Measurements from ENCODE around the gene AIP. TPM values are rescaled to one million over a fixed set of nuclear protein-coding genes. Genes with fewer than 3 reads are reported as not detected.
"Not testable (repeated sequence)": the region's sequence is repeated elsewhere in the genome, so short reads cannot be mapped to it uniquely, and the experiment has no call there.

The AIP gene
- total RNA-seq, 2 donors from 2014 or later, result 172 to 184 TPM

DNA sequence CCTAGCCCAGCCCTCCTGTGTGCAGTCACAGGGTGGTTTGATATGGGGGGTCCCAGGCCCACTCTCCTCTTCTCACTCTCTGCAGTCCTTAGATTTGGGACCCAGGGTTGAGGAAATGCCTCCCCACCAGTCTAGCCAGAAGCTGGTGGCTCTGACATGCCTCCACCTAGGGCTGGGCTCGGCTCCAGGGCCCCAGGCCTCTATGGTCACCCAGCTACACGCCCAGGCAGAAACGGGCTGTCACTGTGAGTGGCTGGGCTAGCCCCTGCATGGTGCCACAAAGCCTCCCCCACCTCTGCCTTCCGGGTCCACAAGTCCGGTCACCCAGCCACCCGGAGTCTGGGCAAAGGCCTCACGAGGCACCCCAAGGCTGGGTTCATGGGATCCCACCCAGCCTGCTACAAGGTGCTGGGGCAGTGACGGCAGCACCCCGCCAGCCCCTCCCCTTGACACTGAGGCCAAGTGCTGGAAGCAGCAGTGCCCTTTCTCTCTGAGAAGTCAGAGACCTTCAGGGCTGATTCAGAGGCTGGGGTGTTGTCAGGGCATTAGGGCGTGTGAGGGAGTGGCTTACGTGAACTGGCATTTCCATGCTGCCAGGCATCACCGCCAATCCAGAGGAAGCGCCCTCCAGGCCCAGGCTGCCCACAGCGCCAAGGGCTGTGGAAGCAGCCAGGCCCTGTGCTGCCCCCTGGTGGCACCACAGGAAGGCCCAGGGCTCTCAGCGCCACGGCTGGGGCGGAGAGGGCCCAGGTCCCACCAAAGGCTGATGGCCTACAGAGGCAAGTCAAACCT is 23.0 kb downstream of the AIP start:
- DNase-seq (peak; percentile 95 to 96), ATAC-seq (replicated peaks in 1 of 2) (peak; percentile 60 to 65)
- Mint-ChIP-seq H3K36me3 (ENCODE audit: insufficient read depth in 2 of 2) (peaks cover 6 to 9% of the 10 kb centered on the region in 2 donors), H3K9me3 (no peaks in the 10 kb centered on the region), H3K27ac (peak overlapping the region; percentile 95), H3K4me1 (ENCODE audit: low read depth) (peaks cover 45% of the 10 kb centered on the region), H3K4me3 (peak overlapping the region; percentile 91 to 99), H3K27me3 (ENCODE audit: low read depth) (peaks cover 3% of the 10 kb centered on the region)

DNA sequence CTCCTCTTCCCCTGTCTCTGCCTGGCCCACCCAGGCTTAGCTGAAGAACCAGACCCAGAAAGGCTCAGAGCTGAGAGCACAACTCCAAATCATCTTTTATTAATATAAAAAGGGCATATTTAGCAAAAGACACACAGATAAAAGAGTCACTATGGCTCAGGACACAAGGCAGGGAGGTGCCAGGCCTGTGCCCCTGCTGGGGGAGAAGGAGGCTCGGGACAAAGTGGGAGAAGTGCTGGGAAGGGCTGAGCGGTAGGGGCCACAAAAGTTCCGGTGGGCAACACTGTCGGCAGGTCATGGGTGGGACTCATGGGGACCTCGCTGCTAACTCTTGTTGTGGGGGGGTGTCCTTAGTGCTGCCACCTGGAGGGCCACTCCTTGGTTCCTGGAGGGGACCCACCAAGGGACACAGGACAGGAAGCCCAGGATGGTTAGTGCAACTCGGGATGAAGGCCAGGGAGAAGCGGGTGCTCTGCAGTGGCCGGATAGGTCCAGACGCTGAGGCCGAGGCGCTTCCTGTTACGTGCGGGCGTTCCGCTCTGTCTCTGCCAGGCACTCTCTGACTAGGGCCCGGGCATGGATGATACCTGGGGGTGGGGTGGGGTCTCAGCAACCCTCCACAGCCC is 23.7 kb downstream of the AIP start:
- H3K4me1 Mint-ChIP-seq (ENCODE audit: low read depth), result peaks cover 38% of the 10 kb centered on the region
- peak overlapping the region; percentile 91 to 99 for H3K4me3 Mint-ChIP-seq
- H3K9me3 Mint-ChIP-seq, result no peaks in the 10 kb centered on the region
- ATAC-seq (replicated peaks in 1 of 2), result no peak
- peaks cover 4 to 6% of the 10 kb centered on the region in 2 donors for H3K36me3 Mint-ChIP-seq (ENCODE audit: insufficient read depth in 2 of 2)
- peaks cover 8% of the 10 kb centered on the region for H3K27me3 Mint-ChIP-seq (ENCODE audit: low read depth)
- H3K27ac Mint-ChIP-seq, result peak overlapping the region; percentile 80
- no peak for DNase-seq

DNA sequence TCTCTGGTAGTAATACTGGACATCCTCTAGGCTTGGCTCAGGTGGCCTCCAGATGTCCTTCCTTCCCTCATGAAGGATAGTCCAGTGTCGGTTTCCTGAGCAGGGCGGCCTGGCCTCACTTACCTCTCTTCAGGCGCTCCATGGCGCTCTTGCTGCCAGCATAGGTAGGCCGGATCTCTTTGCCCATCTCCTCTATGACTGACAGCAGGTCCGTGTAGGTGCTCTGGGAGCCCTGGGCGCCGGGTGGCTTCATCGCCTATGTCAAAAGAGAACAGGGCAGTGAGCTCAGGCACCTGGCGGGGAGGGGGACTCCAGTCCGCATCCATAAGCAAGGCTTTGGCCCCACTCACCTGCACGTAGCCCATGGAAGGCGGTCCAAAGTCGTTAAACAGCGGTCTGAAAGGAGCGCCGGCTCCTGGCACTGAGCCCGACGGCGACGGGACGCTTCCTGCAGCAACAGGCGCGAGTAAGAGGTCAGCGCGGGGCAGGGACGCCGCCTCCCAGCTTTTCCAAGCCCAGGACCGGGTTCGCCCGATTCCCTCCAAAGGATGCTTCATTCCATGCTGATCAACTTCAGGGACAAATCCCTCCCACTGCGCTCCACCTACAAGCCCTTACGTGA is 24.5 kb downstream of the AIP start:
- no peaks in the 10 kb centered on the region for H3K9me3 Mint-ChIP-seq
- peaks cover 38% of the 10 kb centered on the region for H3K4me1 Mint-ChIP-seq (ENCODE audit: low read depth)
- H3K27me3 Mint-ChIP-seq (ENCODE audit: low read depth), result peaks cover 8% of the 10 kb centered on the region
- ATAC-seq (replicated peaks in 1 of 2) (no peak), DNase-seq (no peak)
- H3K36me3 Mint-ChIP-seq (ENCODE audit: insufficient read depth in 2 of 2), result peaks cover 4 to 6% of the 10 kb centered on the region in 2 donors
- peak overlapping the region; percentile 91 to 99 for H3K4me3 Mint-ChIP-seq
- H3K27ac Mint-ChIP-seq, result peak overlapping the region; percentile 45

DNA sequence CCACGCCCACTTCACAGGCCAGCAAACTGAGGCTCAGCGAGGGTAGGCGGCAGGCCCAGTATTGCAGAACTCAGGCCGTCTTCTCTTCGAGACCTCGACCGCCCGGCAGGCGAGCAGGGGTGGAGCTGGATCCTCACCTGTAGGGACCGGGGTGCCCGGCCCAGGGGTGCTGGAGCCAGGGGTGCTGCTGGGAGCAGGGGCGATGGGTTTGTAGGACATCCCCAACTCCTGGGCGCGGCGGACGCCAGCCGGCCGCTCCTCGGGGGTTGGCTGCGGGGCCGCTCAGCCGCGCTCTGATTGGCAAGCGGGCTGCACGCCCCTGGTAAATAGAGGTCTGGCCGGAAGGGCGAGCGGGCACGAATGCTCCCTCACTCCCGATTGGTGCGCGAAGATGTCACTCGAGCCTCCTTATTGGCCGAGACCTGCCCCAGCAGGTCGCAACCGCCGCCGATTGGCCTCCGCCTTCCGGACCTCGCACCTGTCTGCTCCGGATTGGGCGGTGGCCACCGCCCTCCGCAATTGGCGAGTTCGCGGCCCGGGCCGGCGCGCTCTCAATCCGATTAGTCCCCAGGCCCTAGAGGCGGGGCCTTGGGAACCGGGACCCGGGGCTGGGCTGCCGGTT is 25.1 kb downstream of the AIP start, which contains the start of gene CDK2AP2:
Gene CDK2AP2 (minus strand): TSS at position 299 of the 622 bp plus-strand sequence. CDS start 80 bp downstream, at position 219.
- H3K4me3 Mint-ChIP-seq, result peak within 1 kb of the TSS; percentile 91 to 99
- no peaks in the 10 kb centered on the region for H3K9me3 Mint-ChIP-seq
- H3K27ac Mint-ChIP-seq, result peak within 1 kb of the TSS; percentile 93
- ATAC-seq (replicated peaks in 1 of 2) (peak; percentile 74 to 77), DNase-seq (peak; percentile 98 to 100)
- H3K36me3 Mint-ChIP-seq (ENCODE audit: insufficient read depth in 2 of 2), result peaks cover under 1 to 4% of the 10 kb centered on the region in 2 donors
- H3K4me1 Mint-ChIP-seq (ENCODE audit: low read depth), result peaks cover 34% of the 10 kb centered on the region
- peaks cover 8% of the 10 kb centered on the region for H3K27me3 Mint-ChIP-seq (ENCODE audit: low read depth)

DNA sequence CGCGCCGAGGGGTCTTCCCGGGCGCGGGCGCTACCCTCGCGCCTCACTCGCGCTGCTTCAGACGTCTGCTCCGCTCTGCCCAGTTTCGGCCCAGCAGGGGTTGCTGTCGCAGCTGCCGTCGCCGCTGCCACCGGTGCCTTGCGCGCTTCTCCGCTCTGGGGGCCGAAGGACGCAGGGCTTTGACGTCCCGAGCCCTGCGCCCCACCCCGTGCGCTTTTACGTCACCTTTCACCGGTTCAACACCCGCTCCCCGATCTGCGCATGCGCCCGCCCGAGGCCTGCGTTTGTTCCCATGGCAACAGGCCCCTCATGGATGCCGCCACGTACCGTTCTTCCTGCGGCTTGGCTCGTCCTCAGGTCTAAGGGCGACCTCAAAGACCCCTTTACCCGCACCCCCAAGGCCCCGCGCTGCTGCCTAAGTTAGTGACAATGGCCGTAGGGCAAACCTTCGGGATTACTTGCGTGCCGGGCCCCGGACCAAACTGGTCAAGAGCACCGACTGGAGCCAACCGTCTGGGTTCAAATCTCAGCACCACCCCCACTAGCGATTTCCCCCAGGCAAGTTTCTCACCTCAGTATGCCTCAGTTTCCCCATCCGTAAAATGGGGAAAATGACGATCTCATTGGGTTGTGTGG is 25.8 kb downstream of the AIP start:
- H3K36me3 Mint-ChIP-seq (ENCODE audit: insufficient read depth in 2 of 2), result peaks cover 0 to 2% of the 10 kb centered on the region in 2 donors
- H3K9me3 Mint-ChIP-seq, result no peaks in the 10 kb centered on the region
- peak; percentile 99 for DNase-seq
- H3K27ac Mint-ChIP-seq, result peak overlapping the region; percentile 93
- peaks cover 8% of the 10 kb centered on the region for H3K27me3 Mint-ChIP-seq (ENCODE audit: low read depth)
- H3K4me3 Mint-ChIP-seq, result peak overlapping the region; percentile 91 to 99
- peak; percentile 37 to 41 for ATAC-seq (replicated peaks in 1 of 2)
- H3K4me1 Mint-ChIP-seq (ENCODE audit: low read depth), result peaks cover 30% of the 10 kb centered on the region

DNA sequence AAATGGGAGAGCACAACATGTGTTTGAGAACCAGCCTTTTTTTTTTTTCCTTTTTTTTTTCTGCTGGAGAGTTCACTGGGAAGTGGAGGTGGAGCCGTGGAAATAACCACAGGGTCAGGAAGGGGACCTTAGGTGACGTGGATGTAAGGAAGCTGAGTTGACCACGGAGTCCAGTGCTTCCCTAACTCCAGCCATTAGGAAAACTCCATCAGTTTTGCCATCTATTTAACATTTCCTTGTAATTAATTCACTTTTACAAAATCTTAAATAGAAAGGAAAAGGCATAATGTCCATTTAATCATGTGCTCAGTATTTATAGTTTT is 27.2 kb downstream of the AIP start:
- ATAC-seq (replicated peaks in 1 of 2) (no peak), DNase-seq (no peak)
- Mint-ChIP-seq H3K4me3 (no peak overlapping the region), H3K27me3 (ENCODE audit: low read depth) (peaks cover 8% of the 10 kb centered on the region), H3K27ac (no peak overlapping the region), H3K4me1 (ENCODE audit: low read depth) (peaks cover 30% of the 10 kb centered on the region), H3K9me3 (no peaks in the 10 kb centered on the region), H3K36me3 (ENCODE audit: insufficient read depth in 2 of 2) (no peaks in the 10 kb centered on the region)

DNA sequence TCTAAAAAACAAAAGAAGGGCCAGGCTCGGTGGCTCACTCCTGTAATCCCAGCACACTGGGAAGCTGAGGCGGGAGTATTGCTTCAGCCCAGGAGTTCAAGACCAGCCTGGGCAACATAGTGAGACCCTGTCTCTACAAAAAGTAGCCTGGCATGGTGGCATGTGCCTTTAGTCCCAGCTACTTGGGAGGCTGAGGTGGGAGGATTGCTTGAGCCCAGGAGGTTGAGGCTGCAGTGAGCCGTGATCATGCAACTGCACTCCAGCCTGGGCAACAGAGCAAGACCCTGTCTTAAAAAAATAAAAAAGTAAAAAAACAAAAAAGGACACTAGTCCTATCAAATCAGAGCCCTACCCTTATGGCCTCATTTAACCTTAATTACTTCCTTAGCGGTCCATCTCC is 28.7 kb downstream of the AIP start:
- not testable (repeated sequence) for ATAC-seq (replicated peaks in 1 of 2); H3K27me3 Mint-ChIP-seq (ENCODE audit: low read depth); DNase-seq; H3K27ac Mint-ChIP-seq; H3K9me3 Mint-ChIP-seq; H3K36me3 Mint-ChIP-seq (ENCODE audit: insufficient read depth in 2 of 2); H3K4me3 Mint-ChIP-seq
- peaks cover 19% of the 10 kb centered on the region for H3K4me1 Mint-ChIP-seq (ENCODE audit: low read depth)

DNA sequence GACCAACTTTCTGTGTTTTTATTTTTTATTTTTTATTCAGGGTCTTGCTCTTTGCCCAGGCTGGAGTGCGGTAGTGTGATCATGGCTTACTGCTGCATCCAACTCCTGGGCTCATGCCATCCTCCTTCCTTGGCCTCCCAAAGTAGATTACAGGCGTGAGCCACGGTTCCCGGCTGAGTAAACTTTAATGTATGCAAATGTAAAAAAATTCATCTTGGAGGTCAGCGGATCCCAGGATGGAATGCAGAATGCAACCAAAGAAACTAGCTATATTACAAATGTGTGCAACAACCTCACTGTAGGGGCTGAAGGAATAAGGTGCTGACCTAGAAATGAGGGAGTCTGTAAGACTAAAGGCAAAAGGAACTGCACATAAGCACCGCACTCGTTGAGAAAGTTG is 31.3 kb downstream of the AIP start:
- Mint-ChIP-seq H3K27me3 (ENCODE audit: low read depth) (peaks cover 8% of the 10 kb centered on the region), H3K4me3 (no peak overlapping the region), H3K27ac (no peak overlapping the region), H3K9me3 (no peaks in the 10 kb centered on the region), H3K4me1 (ENCODE audit: low read depth) (peaks cover 3% of the 10 kb centered on the region), H3K36me3 (ENCODE audit: insufficient read depth in 2 of 2) (no peaks in the 10 kb centered on the region)
- no peak for ATAC-seq (replicated peaks in 1 of 2)
- no peak for DNase-seq

DNA sequence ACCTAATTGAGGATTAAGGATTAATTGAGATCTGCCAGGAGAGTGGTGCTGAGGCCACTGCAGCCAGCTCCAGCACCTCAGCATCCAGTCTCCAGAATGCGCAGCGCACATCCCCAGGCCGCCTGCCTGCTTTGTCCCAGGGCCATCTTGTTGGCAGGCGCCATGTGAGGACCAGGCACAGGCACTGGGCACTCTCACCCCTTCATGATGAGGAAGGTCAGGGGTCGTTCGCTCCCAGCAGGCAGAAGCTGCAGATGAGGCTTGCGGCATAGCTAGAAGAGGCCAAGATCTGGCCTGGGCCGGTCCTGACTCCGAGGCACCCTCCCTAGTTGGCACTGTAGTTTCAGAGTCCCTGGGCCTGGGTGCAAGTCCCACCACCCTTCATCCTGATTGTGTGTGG is 34.0 kb downstream of the AIP start:
- Mint-ChIP-seq H3K4me1 (ENCODE audit: low read depth) (no peaks in the 10 kb centered on the region), H3K27ac (no peak overlapping the region), H3K36me3 (ENCODE audit: insufficient read depth in 2 of 2) (no peaks in the 10 kb centered on the region)

DNA sequence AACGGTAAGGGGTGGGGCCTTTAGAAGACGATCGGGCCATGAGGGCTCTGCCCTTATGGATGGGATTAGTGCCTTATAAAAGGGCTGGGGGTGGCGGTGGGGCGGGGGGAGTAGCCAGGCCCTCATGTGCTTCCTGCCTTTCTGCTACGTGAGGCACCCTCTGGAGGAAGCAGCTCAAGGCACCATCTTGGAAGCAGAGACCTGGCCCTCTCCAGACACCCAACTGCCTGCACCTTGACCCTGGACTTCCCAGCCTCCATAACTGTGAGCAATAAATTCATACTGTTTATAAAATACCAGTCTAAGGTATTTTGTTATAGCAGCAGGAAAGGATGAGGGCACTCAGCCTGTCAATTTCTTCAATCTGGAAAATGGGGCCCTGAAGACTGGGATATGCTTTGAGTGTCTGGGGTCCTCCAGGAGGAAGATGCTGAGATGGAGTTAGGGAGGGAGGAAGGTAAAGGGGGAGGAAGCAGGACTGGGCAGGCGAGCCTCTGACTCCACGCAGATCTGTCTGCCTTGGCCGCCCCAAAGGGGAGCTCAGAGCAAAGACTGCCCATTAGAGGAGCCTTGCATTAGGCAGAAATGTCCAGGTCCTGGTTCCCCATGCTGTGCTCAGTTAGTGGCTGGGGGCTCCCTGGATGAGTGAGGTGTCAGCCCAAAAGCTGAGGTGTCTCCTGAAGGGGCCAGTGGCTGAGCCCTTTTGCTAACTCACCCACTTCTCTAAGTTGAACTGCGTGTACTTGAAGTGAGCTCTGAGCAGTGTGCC is 35.1 kb downstream of the AIP start:
- Mint-ChIP-seq H3K4me1 (ENCODE audit: low read depth) (no peaks in the 10 kb centered on the region), H3K4me3 (no peak overlapping the region), H3K27me3 (ENCODE audit: low read depth) (no peaks in the 10 kb centered on the region), H3K27ac (no peak overlapping the region), H3K9me3 (no peaks in the 10 kb centered on the region), H3K36me3 (ENCODE audit: insufficient read depth in 2 of 2) (no peaks in the 10 kb centered on the region)
- DNase-seq (no peak), ATAC-seq (replicated peaks in 1 of 2) (no peak)

More for the DNA sequence above, 34.0 kb downstream of the AIP start:
- no peaks in the 10 kb centered on the region for H3K27me3 Mint-ChIP-seq (ENCODE audit: low read depth)
- DNase-seq (no peak), ATAC-seq (replicated peaks in 1 of 2) (no peak)
- H3K4me3 Mint-ChIP-seq, result no peak overlapping the region
- no peaks in the 10 kb centered on the region for H3K9me3 Mint-ChIP-seq

DNA sequence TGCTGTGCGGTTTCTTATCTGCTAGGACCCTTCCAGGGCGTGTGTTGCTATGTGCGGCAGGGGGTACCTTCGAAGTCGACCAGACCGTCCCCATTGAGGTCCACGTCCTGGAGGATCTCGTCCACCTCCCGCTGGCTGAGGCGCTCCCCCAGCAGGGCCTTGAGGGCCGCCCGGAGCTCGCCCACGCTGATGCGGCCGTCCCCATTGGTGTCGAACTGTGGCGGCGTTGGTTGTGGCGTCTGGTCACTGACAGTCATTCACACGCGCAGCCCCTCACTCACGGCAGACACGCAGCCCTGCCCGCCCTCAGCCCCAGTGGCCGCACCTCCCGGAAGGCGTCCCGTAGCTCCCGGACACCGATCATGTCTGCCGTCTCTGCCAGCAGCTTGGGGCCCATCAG is 36.9 kb downstream of the AIP start:
- no peak overlapping the region for H3K4me3 Mint-ChIP-seq
- DNase-seq (no peak), ATAC-seq (replicated peaks in 1 of 2) (no peak)
- no peak overlapping the region for H3K27ac Mint-ChIP-seq
- H3K4me1 Mint-ChIP-seq (ENCODE audit: low read depth), result no peaks in the 10 kb centered on the region
- no peaks in the 10 kb centered on the region for H3K36me3 Mint-ChIP-seq (ENCODE audit: insufficient read depth in 2 of 2)
- H3K27me3 Mint-ChIP-seq (ENCODE audit: low read depth), result no peaks in the 10 kb centered on the region
- no peaks in the 10 kb centered on the region for H3K9me3 Mint-ChIP-seq
